Smooth muscle cell (in vitro differentiated cells): ENCODE data around the gene ADD1. TPM values are rescaled to one million over a fixed set of nuclear protein-coding genes. Genes with fewer than 3 reads are reported as not detected.

Experiments used
- DNase-seq: peaks from one replicate; lab custom pipeline; 2025; ENCODE audit not compliant: unreplicated experiment; lab: John Stamatoyannopoulos, UW
- H2AFZ ChIP-seq: fragments of 200-600 bp; sonication (generic); 2 replicates; pipeline ENCODE4 v1.6.0; 2016; ENCODE audit warnings: antibody characterized with exemption, low read depth, mild to moderate bottlenecking
- H3F3A ChIP-seq: fragments of 200-600 bp; sonication (generic); 2 replicates; pipeline ENCODE4 v1.6.0; 2017; ENCODE audit warnings: antibody characterized with exemption, low read depth
- H3K27ac ChIP-seq: fragments of 200-600 bp; sonication (generic); 2 replicates; pipeline ENCODE4 v1.5.1; 2016; ENCODE audit warnings: low read depth, mild to moderate bottlenecking
- H3K27me3 ChIP-seq: fragments of 200-600 bp; sonication (generic); 2 replicates; pipeline ENCODE4 v1.6.1; 2016; ENCODE audit warnings: low read depth, mild to moderate bottlenecking
- H3K36me3 ChIP-seq: fragments of 200-600 bp; sonication (generic); 2 replicates; pipeline ENCODE4 v1.5.1; 2016; ENCODE audit warnings: low read depth
- H3K4me1 ChIP-seq: fragments of 200-600 bp; sonication (generic); 2 replicates; pipeline ENCODE4 v1.5.1; 2016; ENCODE audit warnings: low read depth
- H3K4me2 ChIP-seq: fragments of 200-600 bp; sonication (generic); 2 replicates; pipeline ENCODE4 v1.6.0; 2016; ENCODE audit warnings: mild to moderate bottlenecking
- H3K4me3 ChIP-seq: fragments of 200-600 bp; sonication (generic); 2 replicates; pipeline ENCODE4 v1.5.1; 2016; ENCODE audit warnings: mild to moderate bottlenecking
- H3K79me2 ChIP-seq: fragments of 200-600 bp; sonication (generic); 2 replicates; pipeline ENCODE4 v1.6.0; 2016; ENCODE audit warnings: low read depth, mild to moderate bottlenecking
- H3K9ac ChIP-seq: fragments of 200-600 bp; sonication (generic); 2 replicates; pipeline ENCODE4 v1.6.0; 2016; ENCODE audit warnings: low read depth
- H3K9me3 ChIP-seq: fragments of 200-600 bp; sonication (generic); replicated peaks from 2 replicates; pipeline ENCODE4 v1.5.1; 2016; ENCODE audit warnings: low read depth
- H4K20me1 ChIP-seq: fragments of 200-600 bp; sonication (generic); 2 replicates; pipeline ENCODE4 v1.6.0; 2016; ENCODE audit warnings: low read depth
- CTCF ChIP-seq: fragments of 200-600 bp; sonication (generic); IDR thresholded peaks from 2 replicates; pipeline ENCODE4 v1.5.1; 2017; ENCODE audit warnings: borderline replicate concordance, mild to moderate bottlenecking, antibody characterized with exemption; ENCODE audit not compliant: insufficient read depth, poor library complexity, severe bottlenecking
- WGBS: methylation state at CpG from one replicate; pipeline ENCODE4 v1.1.7; 2016; ENCODE audit warnings: low lambda C conversion rate; 5-methylcytosine and 5-hydroxymethylcytosine counted together
- polyA plus RNA-seq: library from polyadenylated mRNA; unstranded; fragments of >200 nt; fragmentation: Nextera tagmentation; extraction: Ambion mirVana; gene quantifications from 2 replicates; pipeline ENCODE4 v1.2.1, GENCODE V29; 2016
- total RNA-seq: library from RNA; depleted of rRNA; stranded (reverse); fragments of >200 nt; gene quantifications from 2 replicates; pipeline ENCODE4 v1.2.3, GENCODE V29; 2014

Gene ADD1
- total and polyA plus RNA-seq, 2 experiments from 2014 or later: 109 to 175 TPM

- no peak overlapping the region for H3K4me3 ChIP-seq
- H2AFZ ChIP-seq: no peak overlapping the region
- 96% methylated on average over 13 of the region's 13 CpGs for WGBS
- peaks cover 16% of the 10 kb centered on the region for H4K20me1 ChIP-seq
- peaks cover 7% of the 10 kb centered on the region for H3K36me3 ChIP-seq
- H3K27ac ChIP-seq: no peak overlapping the region
- no peak for DNase-seq
- H3K27me3 ChIP-seq: no peaks in the 10 kb centered on the region
- no peaks in the 10 kb centered on the region for H3K9me3 ChIP-seq
- no peak overlapping the region for H3K4me2 ChIP-seq
- no peak overlapping the region for H3K9ac ChIP-seq
- H3K79me2 ChIP-seq: no peaks in the 10 kb centered on the region
- no peak for TF ChIP-seq CTCF
- no peaks in the 10 kb centered on the region for H3F3A ChIP-seq
- H3K4me1 ChIP-seq: no peaks in the 10 kb centered on the region
Measured at GRCh38 chr4:2905544-2905943, 61.9 kb downstream of the ADD1 start.

GRCh38 chr4:2906218-2906617 is 62.6 kb downstream of the ADD1 start:
- DNase-seq: no peak
- H3K27me3 ChIP-seq: no peaks in the 10 kb centered on the region
- H3K36me3 ChIP-seq: peaks cover 7% of the 10 kb centered on the region
- H4K20me1 ChIP-seq: peaks cover 16% of the 10 kb centered on the region
- TF ChIP-seq CTCF: no peak
- no peak overlapping the region for H3K9ac ChIP-seq
- no peaks in the 10 kb centered on the region for H3F3A ChIP-seq
- H3K4me2 ChIP-seq: no peak overlapping the region
- no peak overlapping the region for H3K27ac ChIP-seq
- H3K4me3 ChIP-seq: no peak overlapping the region
- no peaks in the 10 kb centered on the region for H3K9me3 ChIP-seq
- 97% methylated on average over 8 of the region's 8 CpGs for WGBS
- H3K79me2 ChIP-seq: no peaks in the 10 kb centered on the region
- H3K4me1 ChIP-seq: no peaks in the 10 kb centered on the region
- no peak overlapping the region for H2AFZ ChIP-seq

GRCh38 chr4:2907226-2907625 is 63.6 kb downstream of the ADD1 start:
- Histone ChIP-seq H3K9ac (no peak overlapping the region), H3K79me2 (no peaks in the 10 kb centered on the region), H3K27ac (no peak overlapping the region), H3K4me2 (no peak overlapping the region), H3K4me1 (no peaks in the 10 kb centered on the region), H2AFZ (no peak overlapping the region), H3K36me3 (no peaks in the 10 kb centered on the region), H3K9me3 (no peaks in the 10 kb centered on the region), H3K4me3 (no peak overlapping the region), H3K27me3 (no peaks in the 10 kb centered on the region), H4K20me1 (peaks cover 24% of the 10 kb centered on the region), H3F3A (no peaks in the 10 kb centered on the region)
- no peak for DNase-seq
- 96% methylated on average over 4 of the region's 4 CpGs for WGBS
- TF ChIP-seq CTCF: no peak

GRCh38 chr4:2907706-2908293 is 64.2 kb downstream of the ADD1 start:
- no peaks in the 10 kb centered on the region for H3K36me3 ChIP-seq
- no peaks in the 10 kb centered on the region for H3K79me2 ChIP-seq
- no peaks in the 10 kb centered on the region for H3F3A ChIP-seq
- no peaks in the 10 kb centered on the region for H3K9me3 ChIP-seq
- H3K4me1 ChIP-seq: no peaks in the 10 kb centered on the region
- H3K4me2 ChIP-seq: no peak overlapping the region
- 93% methylated on average over 11 of the region's 11 CpGs for WGBS
- H2AFZ ChIP-seq: no peak overlapping the region
- no peak overlapping the region for H3K4me3 ChIP-seq
- TF ChIP-seq CTCF: no peak
- DNase-seq: no peak
- H3K27me3 ChIP-seq: no peaks in the 10 kb centered on the region
- peaks cover 29% of the 10 kb centered on the region for H4K20me1 ChIP-seq
- H3K27ac ChIP-seq: no peak overlapping the region
- H3K9ac ChIP-seq: no peak overlapping the region
